ENCODE data around the gene GSTK1.

The GSTK1 gene

DNA sequence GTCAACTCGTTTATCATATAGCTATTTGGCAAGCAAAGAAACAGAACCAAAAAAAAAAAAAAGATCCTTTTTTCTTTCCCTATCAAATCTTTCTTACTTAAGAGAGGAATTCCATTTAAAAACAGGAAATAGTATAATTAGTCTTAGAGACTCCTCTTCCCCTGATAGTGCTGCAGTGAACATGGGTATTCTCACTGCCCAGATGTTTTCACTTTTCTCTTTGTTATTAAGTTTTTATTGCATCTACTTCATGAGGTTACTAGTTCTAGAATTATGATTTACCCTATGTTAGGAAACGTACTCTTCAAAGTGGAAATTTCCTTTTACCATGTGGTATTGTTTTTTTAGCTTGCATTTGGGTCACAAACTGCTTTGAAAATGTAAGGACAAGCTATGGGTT lies 33.4 kb downstream of the GSTK1 start:
- no peak for DNase-seq (ENCODE audit: low read depth in 2 of 2)

GRCh38 chr7:143299346-143299745 lies 36.1 kb downstream of the GSTK1 start:
- no peak for DNase-seq (ENCODE audit: low read depth in 2 of 2)

GRCh38 chr7:143299840-143300239 lies 36.6 kb downstream of the GSTK1 start:
- DNase-seq (ENCODE audit: low read depth in 2 of 2): peak in 1 of 2 donors; percentile 27

- no peak for DNase-seq (ENCODE audit: low read depth in 2 of 2)
Observed at GRCh38 chr7:143300959-143301935, 38.0 kb downstream of the GSTK1 start.

GRCh38 chr7:143303733-143304132 lies 40.5 kb downstream of the GSTK1 start:
- no peak for DNase-seq (ENCODE audit: low read depth in 2 of 2)

DNA sequence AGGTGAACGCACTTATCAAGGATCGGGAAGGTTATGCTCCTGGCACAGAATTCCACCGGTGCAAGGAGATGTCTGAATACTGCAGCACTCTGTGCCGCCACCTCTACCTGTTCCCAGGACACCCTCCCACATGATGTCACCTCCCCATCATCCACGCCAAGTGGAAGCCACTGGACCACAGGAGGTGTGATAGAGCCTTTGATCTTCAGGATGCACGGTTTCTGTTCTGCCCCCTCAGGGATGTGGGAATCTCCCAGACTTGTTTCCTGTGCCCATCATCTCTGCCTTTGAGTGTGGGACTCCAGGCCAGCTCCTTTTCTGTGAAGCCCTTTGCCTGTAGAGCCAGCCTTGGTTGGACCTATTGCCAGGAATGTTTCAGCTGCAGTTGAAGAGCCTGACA lies 41.7 kb downstream of the GSTK1 start:
- DNase-seq (ENCODE audit: low read depth in 2 of 2): no peak

DNA sequence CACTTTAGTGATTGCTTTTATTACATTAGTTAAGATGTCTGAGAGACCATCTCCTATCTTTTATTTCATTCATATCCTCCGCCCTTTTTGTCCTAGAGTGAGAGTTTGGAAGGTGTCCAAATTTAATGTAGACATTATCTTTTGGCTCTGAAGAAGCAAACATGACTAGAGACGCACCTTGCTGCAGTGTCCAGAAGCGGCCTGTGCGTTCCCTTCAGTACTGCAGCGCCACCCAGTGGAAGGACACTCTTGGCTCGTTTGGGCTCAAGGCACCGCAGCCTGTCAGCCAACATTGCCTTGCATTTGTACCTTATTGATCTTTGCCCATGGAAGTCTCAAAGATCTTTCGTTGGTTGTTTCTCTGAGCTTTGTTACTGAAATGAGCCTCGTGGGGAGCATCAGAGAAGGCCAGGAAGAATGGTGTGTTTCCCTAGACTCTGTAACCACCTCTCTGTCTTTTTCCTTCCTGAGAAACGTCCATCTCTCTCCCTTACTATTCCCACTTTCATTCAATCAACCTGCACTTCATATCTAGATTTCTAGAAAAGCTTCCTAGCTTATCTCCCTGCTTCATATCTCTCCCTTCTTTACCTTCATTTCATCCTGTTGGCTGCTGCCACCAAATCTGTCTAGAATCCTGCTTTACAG lies 42.3 kb downstream of the GSTK1 start:
- DNase-seq (ENCODE audit: low read depth in 2 of 2): peak in 1 of 2 donors; percentile 39

DNA sequence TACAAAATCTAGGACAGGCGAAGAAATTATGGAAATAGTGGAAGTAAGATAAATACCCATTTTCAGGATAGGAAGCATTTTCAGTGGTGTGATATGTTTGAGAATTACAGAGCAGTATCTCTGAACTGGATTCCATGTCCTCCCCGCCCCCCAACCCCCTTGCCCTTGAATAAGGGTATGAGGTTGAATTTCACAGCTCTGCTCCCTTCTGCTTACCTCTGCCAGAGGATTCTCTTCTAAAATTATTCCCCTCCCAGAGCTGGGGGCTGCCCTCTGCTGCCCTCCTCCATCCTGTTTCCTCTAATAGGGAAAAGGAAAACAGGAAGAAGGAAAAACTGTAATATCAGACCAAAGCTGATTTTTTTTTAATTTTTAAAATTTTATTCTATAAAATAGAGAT lies 45.4 kb downstream of the GSTK1 start:
- no peak for DNase-seq (ENCODE audit: low read depth in 2 of 2)

GRCh38 chr7:143314127-143314526 lies 50.9 kb downstream of the GSTK1 start:
- DNase-seq (ENCODE audit: low read depth in 2 of 2): no peak

DNA sequence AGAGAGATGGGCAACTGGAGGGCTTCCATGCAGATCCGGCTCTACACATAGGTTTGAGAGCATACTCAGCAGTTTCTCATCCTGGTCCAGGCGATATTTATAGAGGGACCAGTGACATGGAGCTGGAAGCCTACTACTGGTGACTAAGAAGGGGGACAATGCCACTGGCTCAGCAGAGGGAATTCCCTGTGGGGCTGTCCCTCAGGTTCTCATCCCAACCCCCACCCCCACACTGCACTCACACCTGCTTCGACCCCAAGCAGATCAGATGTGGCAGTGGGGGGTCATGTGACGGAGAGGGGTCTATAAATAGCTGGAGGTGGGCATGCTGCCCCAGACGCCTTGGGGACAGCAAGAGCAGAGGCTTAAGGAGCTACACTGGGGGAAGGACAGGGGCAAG lies 52.5 kb downstream of the GSTK1 start, which contains the start of gene CLCN1:
Gene CLCN1 (plus strand): TSS at position 336 of the 400 bp plus-strand sequence. CDS start 102 bp downstream, outside the sequence.
- DNase-seq (ENCODE audit: low read depth in 2 of 2): no peak

GRCh38 chr7:143316492-143316891 lies 53.3 kb downstream of the GSTK1 start:
- no peak for DNase-seq (ENCODE audit: low read depth in 2 of 2)

GRCh38 chr7:143318661-143319060 lies 55.4 kb downstream of the GSTK1 start:
- no peak for DNase-seq (ENCODE audit: low read depth in 2 of 2)
